GM12864 (cell line): ENCODE results near the gene HNRNPA0.
A peak's percentile ranks its signal among the peaks of the same experiment; 100 is the strongest.

Experiments used
- DNase-seq: peaks from one replicate; pipeline ENCODE4 v3.0.0-alpha.2; 2011; ENCODE audit warnings: low read depth
- H3K4me3 ChIP-seq: 2 replicates; pipeline ENCODE4 v1.5.1; 2011; ENCODE audit warnings: mild to moderate bottlenecking, low read depth, low read length, control low read depth
- TF ChIP-seq, protein P1 (sequence below): IDR thresholded peaks from 2 replicates; pipeline ENCODE4 v1.5.1; 2011; ENCODE audit warnings: low read depth, mild to moderate bottlenecking, moderate library complexity, low read length, control low read depth, inconsistent platforms; ENCODE audit errors: missing control alignments

HNRNPA0 gene

DNA sequence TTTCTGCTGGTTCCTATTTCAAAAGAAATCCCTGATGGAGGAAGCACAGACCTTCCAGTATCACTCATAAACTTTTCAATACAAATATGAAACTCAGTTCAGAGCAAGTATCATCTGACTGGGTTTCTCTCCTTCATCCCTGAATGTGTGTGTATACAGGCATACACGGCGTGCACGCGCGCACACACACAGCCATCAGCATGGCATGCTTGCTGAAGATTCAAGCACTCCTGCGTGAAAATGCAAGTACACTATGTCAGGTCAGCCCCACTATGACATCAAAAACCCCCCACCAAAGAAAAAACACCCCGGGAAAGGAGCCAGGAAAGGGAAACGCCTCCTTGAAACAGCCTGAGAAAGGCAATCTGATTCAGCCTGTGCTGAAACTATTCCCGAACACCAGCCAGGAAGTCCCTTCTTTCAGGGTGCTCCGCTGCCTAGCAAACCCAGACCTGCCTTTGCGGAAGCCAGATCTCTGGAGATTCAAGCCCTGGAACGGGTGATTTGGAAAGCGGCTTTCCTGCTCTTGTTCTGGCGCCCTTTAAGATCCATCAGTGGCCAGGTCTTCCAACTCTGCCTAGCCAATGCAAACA, 19.1 kb downstream of the HNRNPA0 start:
- no peak for DNase-seq
- peak overlapping the region; percentile 40 for H3K4me3 ChIP-seq

GRCh38 chr5:137734331-137734730, 19.8 kb downstream of the HNRNPA0 start:
- TF ChIP-seq, protein P1, sequence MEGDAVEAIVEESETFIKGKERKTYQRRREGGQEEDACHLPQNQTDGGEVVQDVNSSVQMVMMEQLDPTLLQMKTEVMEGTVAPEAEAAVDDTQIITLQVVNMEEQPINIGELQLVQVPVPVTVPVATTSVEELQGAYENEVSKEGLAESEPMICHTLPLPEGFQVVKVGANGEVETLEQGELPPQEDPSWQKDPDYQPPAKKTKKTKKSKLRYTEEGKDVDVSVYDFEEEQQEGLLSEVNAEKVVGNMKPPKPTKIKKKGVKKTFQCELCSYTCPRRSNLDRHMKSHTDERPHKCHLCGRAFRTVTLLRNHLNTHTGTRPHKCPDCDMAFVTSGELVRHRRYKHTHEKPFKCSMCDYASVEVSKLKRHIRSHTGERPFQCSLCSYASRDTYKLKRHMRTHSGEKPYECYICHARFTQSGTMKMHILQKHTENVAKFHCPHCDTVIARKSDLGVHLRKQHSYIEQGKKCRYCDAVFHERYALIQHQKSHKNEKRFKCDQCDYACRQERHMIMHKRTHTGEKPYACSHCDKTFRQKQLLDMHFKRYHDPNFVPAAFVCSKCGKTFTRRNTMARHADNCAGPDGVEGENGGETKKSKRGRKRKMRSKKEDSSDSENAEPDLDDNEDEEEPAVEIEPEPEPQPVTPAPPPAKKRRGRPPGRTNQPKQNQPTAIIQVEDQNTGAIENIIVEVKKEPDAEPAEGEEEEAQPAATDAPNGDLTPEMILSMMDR, result no peak
- peak overlapping the region; percentile 40; the same call in 1 of the 2 replicates for H3K4me3 ChIP-seq
- DNase-seq, result no peak

More for the DNA sequence above, 19.1 kb downstream of the HNRNPA0 start:
- TF ChIP-seq, protein P1, result no peak

- TF ChIP-seq, protein P1, result no peak
- H3K4me3 ChIP-seq, result no peak overlapping the region; the same call in 1 of the 2 replicates
- no peak for DNase-seq
Measured at GRCh38 chr5:137733922-137734321, 20.2 kb downstream of the HNRNPA0 start.

DNA sequence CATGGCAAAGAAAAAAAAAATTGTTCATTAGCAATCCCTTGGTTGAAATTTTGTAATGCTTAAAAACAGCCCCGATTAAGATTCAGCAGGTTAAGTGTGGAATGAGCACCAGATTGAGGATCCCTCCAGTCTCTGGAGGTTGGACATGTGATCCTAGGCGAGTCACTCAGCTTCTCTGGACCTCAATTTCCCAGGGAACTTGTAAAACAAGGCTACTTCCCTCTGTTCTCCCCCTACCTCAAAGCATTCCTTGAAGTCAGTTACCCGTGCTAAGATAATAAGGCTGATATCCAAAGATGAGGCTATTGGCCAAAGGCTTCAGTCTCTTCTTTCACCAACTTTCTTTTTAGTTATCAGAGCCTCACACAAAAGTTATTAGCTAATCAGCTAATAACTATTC, 21.2 kb downstream of the HNRNPA0 start:
- H3K4me3 ChIP-seq, result no peak overlapping the region
- DNase-seq, result no peak
- TF ChIP-seq, protein P1, result no peak

GRCh38 chr5:137731176-137731575, 23.0 kb downstream of the HNRNPA0 start:
- H3K4me3 ChIP-seq, result no peak overlapping the region
- DNase-seq, result no peak
- TF ChIP-seq, protein P1, result no peak

DNA sequence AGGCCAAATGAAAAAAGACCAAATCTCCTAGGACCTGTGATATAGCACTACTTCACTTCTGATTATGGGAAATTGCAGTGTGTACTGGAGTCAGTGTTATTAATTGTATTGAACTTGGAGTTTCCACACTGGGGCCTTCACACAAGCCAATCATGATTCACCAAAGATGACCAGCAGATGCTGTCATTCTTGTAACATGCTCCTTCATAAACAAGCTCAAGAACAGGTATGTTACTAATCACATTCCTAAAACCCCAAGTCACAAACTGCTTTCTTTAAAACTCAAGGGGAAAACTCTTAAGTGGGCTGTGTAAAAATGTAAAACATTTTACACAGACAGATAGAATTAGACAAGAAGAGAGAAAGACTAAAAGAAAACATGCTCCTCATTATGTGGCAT, 23.8 kb downstream of the HNRNPA0 start:
- TF ChIP-seq, protein P1, result no peak
- DNase-seq, result no peak
- no peak overlapping the region for H3K4me3 ChIP-seq

GRCh38 chr5:137728048-137728447, 26.1 kb downstream of the HNRNPA0 start:
- TF ChIP-seq, protein P1, result no peak
- DNase-seq, result no peak
- no peak overlapping the region for H3K4me3 ChIP-seq
